K562 (cell line): ENCODE results near the gene DNAJB11. TPM values are rescaled to one million over a fixed set of nuclear protein-coding genes. Genes with fewer than 3 reads are reported as not detected.
A peak's percentile ranks its signal among the peaks of the same experiment; 100 is the strongest.

Experiments
- ARHGAP35 ChIP-seq: fragments of 450-650 bp; IDR thresholded peaks from 2 replicates; pipeline ENCODE4 v1.6.1; 2018; ENCODE audit not compliant: partially characterized antibody
- ASH1L ChIP-seq: fragments of 450-650 bp; IDR thresholded peaks from 2 replicates; pipeline ENCODE4 v1.6.1; 2018; ENCODE audit warnings: borderline replicate concordance, mild to moderate bottlenecking, low read depth; ENCODE audit not compliant: partially characterized antibody
- CHD1 ChIP-seq: fragments of 200-600 bp; sonication (generic); IDR thresholded peaks from one replicate; pipeline ENCODE4 v1.6.1; 2012; ENCODE audit warnings: mild to moderate bottlenecking, moderate library complexity, low read length, inconsistent platforms
- DACH1 ChIP-seq: fragments of 450-650 bp; IDR thresholded peaks from 2 replicates; pipeline ENCODE4 v1.6.1; 2018; ENCODE audit not compliant: partially characterized antibody
- EP400 ChIP-seq: fragments of 450-650 bp; IDR thresholded peaks from 2 replicates; pipeline ENCODE4 v1.6.1; 2017; ENCODE audit warnings: antibody characterized with exemption, mild to moderate bottlenecking, moderate library complexity
- JUN ChIP-seq, 2 experiments: sonication (generic) in 1 of 2; formaldehyde crosslinking in 1 of 2; IDR thresholded peaks; 2 replicates each; pipeline versions ENCODE4 v1.6.1 to v1.8.0; 2012 to 2022; ENCODE audit warnings: borderline replicate concordance in 2 of 2, mild to moderate bottlenecking in 2 of 2, improper control_type of control experiment in 1 of 2, low read depth in 1 of 2, low read length in 1 of 2, missing genetic modification reagents in 1 of 2
- KDM2B ChIP-seq: fragments of 250-450 bp; sonication (Bioruptor Pico); IDR thresholded peaks from 2 replicates; pipeline ENCODE4 v1.8.0; 2021; ENCODE audit warnings: mild to moderate bottlenecking, moderate library complexity
- MCM5 ChIP-seq: fragments of 450-650 bp; IDR thresholded peaks from 2 replicates; pipeline ENCODE4 v1.6.1; 2016; ENCODE audit warnings: low read depth
- MCM7 ChIP-seq, 2 experiments: fragments of 450-650 bp; IDR thresholded peaks; 2 replicates each; pipeline ENCODE4 v1.6.1; 2016 to 2018
- MXD1 ChIP-seq: fragments of 250-450 bp; sonication (Bioruptor Pico); IDR thresholded peaks from 2 replicates; pipeline ENCODE4 v1.8.0; 2021; ENCODE audit warnings: borderline replicate concordance, mild to moderate bottlenecking, moderate library complexity; ENCODE audit not compliant: poor library complexity, severe bottlenecking
- PCBP2 ChIP-seq: fragments of 200-400 bp; formaldehyde crosslinking; IDR thresholded peaks from 2 replicates; pipeline ENCODE4 v1.6.1; 2018; ENCODE audit warnings: low read length, low read depth, mild to moderate bottlenecking, moderate library complexity; ENCODE audit not compliant: poor library complexity, severe bottlenecking
- PHB2 ChIP-seq: fragments of 450-650 bp; IDR thresholded peaks from 2 replicates; pipeline ENCODE4 v1.6.1; 2017; ENCODE audit warnings: low read depth
- RAD21 ChIP-seq, 2 experiments: fragments of 250-450 bp in 1 of 2; fragments of 450-650 bp in 1 of 2; sonication (Bioruptor Pico) in 1 of 2; formaldehyde crosslinking in 1 of 2; IDR thresholded peaks in 1 of 2; conservative IDR thresholded peaks in 1 of 2; 2 replicates each; pipeline versions ENCODE4 v1.4.0 to v1.8.0; 2020 to 2022; ENCODE audit warnings: mild to moderate bottlenecking in 2 of 2, moderate library complexity in 1 of 2
- SAFB ChIP-seq: fragments of 200-400 bp; formaldehyde crosslinking; IDR thresholded peaks from 2 replicates; pipeline ENCODE4 v1.6.1; 2017; ENCODE audit warnings: low read depth, low read length, borderline replicate concordance
- SNIP1 ChIP-seq: fragments of 450-650 bp; IDR thresholded peaks from 2 replicates; pipeline ENCODE4 v1.7.1; 2017; ENCODE audit warnings: low read depth, mild to moderate bottlenecking
- SOX6 ChIP-seq: fragments of 450-650 bp; IDR thresholded peaks from 2 replicates; pipeline ENCODE4 v1.6.1; 2014; ENCODE audit warnings: mild to moderate bottlenecking
- XRCC5 ChIP-seq: fragments of 200-400 bp; formaldehyde crosslinking; IDR thresholded peaks from 2 replicates; pipeline ENCODE4 v1.6.1; 2017; ENCODE audit warnings: low read depth, mild to moderate bottlenecking, low read length
- ZBTB9 ChIP-seq: fragments of 450-650 bp; formaldehyde crosslinking; IDR thresholded peaks from 2 replicates; pipeline ENCODE4 v1.4.0; 2020; ENCODE audit warnings: mild to moderate bottlenecking, moderate library complexity
- ZFP1 ChIP-seq: fragments of 450-650 bp; formaldehyde crosslinking; IDR thresholded peaks from 2 replicates; pipeline ENCODE4 v1.4.0; 2020; ENCODE audit warnings: mild to moderate bottlenecking, mixed read lengths
- ZKSCAN3 ChIP-seq: fragments of 250-450 bp; sonication (Bioruptor Pico); IDR thresholded peaks from 2 replicates; pipeline ENCODE4 v1.4.0; 2020
- ZNF175 ChIP-seq: fragments of 200-800 bp; sonication (Bioruptor generic); IDR thresholded peaks from 2 replicates; pipeline ENCODE4 v1.6.1; 2016; ENCODE audit warnings: low read depth, mild to moderate bottlenecking, missing genetic modification characterization, missing compliant biosample characterization
- ZNF589 ChIP-seq: fragments of 200-800 bp; sonication (Bioruptor generic); IDR thresholded peaks from 2 replicates; pipeline ENCODE4 v1.6.1; 2016; ENCODE audit warnings: low read depth, missing genetic modification characterization, missing compliant biosample characterization
- ZNF696 ChIP-seq: fragments of 250-450 bp; sonication (Bioruptor Pico); conservative IDR thresholded peaks from 2 replicates; pipeline ENCODE4 v1.4.0; 2020; ENCODE audit warnings: mild to moderate bottlenecking, moderate library complexity
- ZNF707 ChIP-seq: fragments of 250-450 bp; sonication (Bioruptor Pico); conservative IDR thresholded peaks from 2 replicates; pipeline ENCODE4 v1.8.0; 2022; ENCODE audit warnings: inconsistent platforms, mild to moderate bottlenecking, moderate library complexity
- ZNF740 ChIP-seq, 3 experiments: fragments of 200-800 bp in 1 of 3; sonication (Bioruptor generic) in 1 of 3; sonication (generic) in 1 of 3; formaldehyde crosslinking in 1 of 3; IDR thresholded peaks; 2 replicates each; pipeline versions ENCODE4 v1.6.1 to v1.8.0; 2016 to 2022; ENCODE audit warnings: mild to moderate bottlenecking in 2 of 3, missing compliant biosample characterization in 2 of 3, missing genetic modification characterization in 2 of 3, missing genetic modification reagents in 1 of 3
- polyA plus RNA-seq, 8 experiments: library from polyadenylated mRNA; depleted of rRNA in 4 of 8; stranded (reverse) in 5 of 8; unstranded in 3 of 8; fragments of >200 nt; fragmentation: Nextera tagmentation in 2 of 8; fragmentation: Illumina TruSeq in 1 of 8; extraction: Ambion mirVana in 2 of 8; extraction: Trizol in 1 of 8; gene quantifications; 2 replicates each; pipeline versions ENCODE4 v1.2.1 to v1.2.3, GENCODE V29; 2011 to 2014; ENCODE audit warnings: inconsistent platforms in 1 of 8, missing spikeins in 1 of 8
- total RNA-seq, 7 experiments: library from RNA; depleted of rRNA in 6 of 7; stranded (reverse); fragments of >200 nt in 6 of 7; fragmentation: Illumina TruSeq in 2 of 7; extraction: Trizol in 2 of 7; gene quantifications; 2 replicates each; pipeline versions ENCODE4 v1.2.1 to v1.2.3, GENCODE V29; 2011 to 2021; ENCODE audit warnings: low replicate concordance in 1 of 7

DNAJB11 gene
- total and polyA plus RNA-seq, 9 of the 15 experiments (the other 6 are each of a cell fraction or from before 2014, with no cell fraction given): 14.8 to 74.7 (median 63.8) TPM

GRCh38 chr3:186567072-186567921 lies 3.2 kb upstream of the DNAJB11 start, which contains the start of gene TBCCD1 (continued):
- no peak for TF ChIP-seq ZNF707
- no peak; the same call in 1 of the 2 replicates for TF ChIP-seq JUN (IDR thresholded peaks at IDR 0.05; ENCODE audit: borderline replicate concordance, low read depth, low read length)
- TF ChIP-seq JUN (CRISPR knock-in tag; IDR thresholded peaks at IDR 0.05; ENCODE audit: borderline replicate concordance): 0 out of 2 replicates have a peak, but pooled peaks have one; percentile 73
- TF ChIP-seq ZBTB9: peak; percentile 83
- TF ChIP-seq ZNF696 (CRISPR knock-in tag): no peak
- TF ChIP-seq ARHGAP35: no peak
- no peak for TF ChIP-seq RAD21 (CRISPR knock-in tag; conservative IDR thresholded peaks at IDR 0.05 in 1 of 2, IDR thresholded peaks at IDR 0.05 in 1 of 2)
- peak; percentile 55; the same call in 1 of the 2 replicates for TF ChIP-seq EP400
- TF ChIP-seq ZNF740 (CRISPR knock-in tag; IDR thresholded peaks at IDR 0.05): no peak; the same call in 1 of the 2 replicates
- TF ChIP-seq ZNF740 (tag; IDR thresholded peaks at IDR 0.05): no peak
- TF ChIP-seq SOX6: 0 out of 2 replicates have a peak, but pooled peaks have one; percentile 65
- TF ChIP-seq ASH1L: no peak
- TF ChIP-seq ZKSCAN3 (CRISPR knock-in tag): no peak
- no peak for TF ChIP-seq CHD1
- no peak for TF ChIP-seq ZFP1 (CRISPR knock-in tag)
- TF ChIP-seq DACH1: peak; percentile 38
- peak; percentile 92 for TF ChIP-seq SAFB
- TF ChIP-seq ZNF589 (CRISPR knock-in tag): 0 out of 2 replicates have a peak, but pooled peaks have one; percentile 27
- no peak for TF ChIP-seq PHB2
- no peak for TF ChIP-seq ZNF175 (CRISPR knock-in tag)
- no peak for TF ChIP-seq XRCC5
- TF ChIP-seq MCM5: no peak
- no peak for TF ChIP-seq PCBP2
- no peak for TF ChIP-seq MCM7 (IDR thresholded peaks at IDR 0.05)
- TF ChIP-seq SNIP1: peak; percentile 91
- no peak for TF ChIP-seq MXD1
- TF ChIP-seq KDM2B (CRISPR knock-in tag): no peak; the same call in 1 of the 2 replicates
